HepG2 (cell line): ENCODE results near the gene TCFL5. TPM values are rescaled to one million over a fixed set of nuclear protein-coding genes. Genes with fewer than 3 reads are reported as not detected.
A peak's percentile ranks its signal among the peaks of the same experiment; 100 is the strongest.

ENCODE experiments used
- ATAC-seq: fragments of 200-7000 bp; cut with Tn5 transposase; 3 replicates; pipeline ENCODE4 v1.9.1; 2020; ENCODE audit warnings: mild to moderate bottlenecking, moderate library complexity
- BruUV-seq: library from RNA; stranded (reverse); fragments of 400-500 nt; replicated peaks from 2 replicates; lab custom pipeline; 2021; lab: Mats Ljungman, UMichigan
- CTCF ChIA-PET: fragments of 300-600 bp; formaldehyde crosslinking; extraction: SDS; loops from one replicate; lab custom pipeline; 2021; ENCODE audit warnings: low total read pairs, inconsistent platforms, low intra/inter-chr PET ratio; lab: Yijun Ruan, JAX
- POLR2A ChIA-PET: fragments of 350-600 bp; sonication (Branson Sonifier 250); formaldehyde crosslinking; loops from one replicate; lab custom pipeline; 2020; ENCODE audit warnings: antibody characterized with exemption, inconsistent platforms; lab: Yijun Ruan, JAX
- DNase-seq: peaks from one replicate; pipeline ENCODE4 v3.0.0-alpha.2; 2015; ENCODE audit warnings: low spot score
- FAIRE-seq: peaks from 3 replicates; lab custom pipeline; 2011; peaks lifted over from hg19 to GRCh38; lab: Jason Lieb, UNC
- H2AFZ ChIP-seq: one replicate; pipeline ENCODE4 v1.6.1; 2011; ENCODE audit warnings: low read length, inconsistent platforms
- H3K27ac ChIP-seq: fragments of 300-600 bp; 3 replicates; pipeline ENCODE4 v1.8.0; 2011; ENCODE audit warnings: mixed run types, mild to moderate bottlenecking, mixed read lengths, low read length, inconsistent platforms; ENCODE audit not compliant: insufficient read depth; ENCODE audit errors: extremely low read length
- H3K27me3 ChIP-seq, 2 experiments: fragments of 200-600 bp in 1 of 2; 2 replicates in 1 of 2; 3 replicates in 1 of 2; pipeline versions ENCODE4 v1.6.0 to v1.8.0; 2011; ENCODE audit warnings: low read length in 2 of 2, mild to moderate bottlenecking in 2 of 2, moderate library complexity in 2 of 2, inconsistent platforms in 1 of 2; ENCODE audit not compliant: insufficient read depth in 2 of 2, control insufficient read depth in 1 of 2
- H3K36me3 ChIP-seq, 2 experiments: fragments of 200-600 bp in 1 of 2; replicated peaks in 1 of 2; 2 replicates in 1 of 2; 3 replicates in 1 of 2; pipeline versions ENCODE4 v1.5.1 to v1.8.0; 2011; ENCODE audit warnings: low read length in 2 of 2, inconsistent platforms in 1 of 2; ENCODE audit not compliant: insufficient read depth in 2 of 2, control insufficient read depth in 1 of 2
- H3K4me1 ChIP-seq: 2 replicates; pipeline ENCODE4 v1.5.1; 2012; ENCODE audit warnings: low read length, inconsistent platforms; ENCODE audit not compliant: insufficient read depth
- H3K4me2 ChIP-seq: 2 replicates; pipeline ENCODE4 v1.6.0; 2011; ENCODE audit warnings: low read depth, low read length, inconsistent platforms
- H3K4me3 ChIP-seq, 3 experiments: fragments of 200-600 bp in 1 of 3; sonication (generic), shearing (Covaris generic) in 1 of 3; replicated peaks in 1 of 3; 2 replicates each; pipeline ENCODE4 v1.5.1; 2011 to 2016; ENCODE audit warnings: low read length in 3 of 3, inconsistent platforms in 2 of 3, low read depth in 2 of 3, mild to moderate bottlenecking in 2 of 3, control low read depth in 1 of 3, mixed read lengths in 1 of 3; ENCODE audit not compliant: insufficient read depth in 1 of 3
- H3K79me2 ChIP-seq: one replicate; pipeline ENCODE4 v1.6.1; 2011; ENCODE audit warnings: low read length, inconsistent platforms; ENCODE audit not compliant: insufficient read depth
- H3K9ac ChIP-seq: 2 replicates; pipeline ENCODE4 v1.6.0; 2011; ENCODE audit warnings: mild to moderate bottlenecking, low read depth, low read length, inconsistent platforms; ENCODE audit not compliant: insufficient read depth
- H3K9me3 ChIP-seq: 2 replicates; pipeline ENCODE4 v1.5.1; 2012; ENCODE audit warnings: mild to moderate bottlenecking, low read length
- H4K20me1 ChIP-seq: 2 replicates; pipeline ENCODE4 v1.6.0; 2011; ENCODE audit warnings: inconsistent platforms, mild to moderate bottlenecking, low read length, moderate library complexity; ENCODE audit not compliant: insufficient read depth
- ATF4 ChIP-seq, 2 experiments: fragments of 450-650 bp in 1 of 2; sonication (generic) in 1 of 2; formaldehyde crosslinking; IDR thresholded peaks; 2 replicates each; pipeline versions ENCODE4 v1.5.0 to v1.8.0; 2020 to 2022; ENCODE audit warnings: mild to moderate bottlenecking in 1 of 2, missing genetic modification reagents in 1 of 2
- BHLHE40 ChIP-seq: IDR thresholded peaks from 2 replicates; pipeline ENCODE4 v1.6.1; 2011; ENCODE audit warnings: low read length, improper control_type of control experiment
- BORCS8-MEF2B ChIP-seq: sonication (generic); formaldehyde crosslinking; IDR thresholded peaks from 2 replicates; pipeline ENCODE4 v1.8.0; 2022; ENCODE audit warnings: mild to moderate bottlenecking, missing genetic modification reagents
- CAMTA2 ChIP-seq: sonication (generic); formaldehyde crosslinking; IDR thresholded peaks from 2 replicates; pipeline ENCODE4 v1.4.0; 2020; ENCODE audit warnings: mild to moderate bottlenecking, missing genetic modification reagents, borderline replicate concordance
- DMAP1 ChIP-seq: IDR thresholded peaks from 2 replicates; pipeline ENCODE4 v1.6.1; 2016
- HMG20B ChIP-seq: conservative IDR thresholded peaks from 2 replicates; pipeline ENCODE4 v1.6.1; 2016; ENCODE audit warnings: missing genetic modification reagents, missing compliant biosample characterization
- NFIC ChIP-seq: IDR thresholded peaks from 2 replicates; pipeline ENCODE4 v1.6.1; 2012; ENCODE audit warnings: mild to moderate bottlenecking, low read length, inconsistent platforms
- SPEN ChIP-seq: sonication (generic); formaldehyde crosslinking; IDR thresholded peaks from 2 replicates; pipeline ENCODE4 v1.5.1; 2020; ENCODE audit warnings: low read depth, mild to moderate bottlenecking, missing genetic modification reagents
- ZFP37 ChIP-seq: sonication (generic); formaldehyde crosslinking; IDR thresholded peaks from 2 replicates; pipeline ENCODE4 v1.4.0; 2020; ENCODE audit warnings: missing genetic modification reagents, borderline replicate concordance
- ZFP90 ChIP-seq: sonication (generic); formaldehyde crosslinking; IDR thresholded peaks from 2 replicates; pipeline ENCODE4 v1.8.0; 2022; ENCODE audit warnings: missing genetic modification reagents, mild to moderate bottlenecking, inconsistent platforms, borderline replicate concordance
- ZNF180 ChIP-seq: sonication (generic); formaldehyde crosslinking; IDR thresholded peaks from 2 replicates; pipeline ENCODE4 v1.4.0; 2020; ENCODE audit warnings: low read depth, missing genetic modification reagents, borderline replicate concordance
- ZNF317 ChIP-seq: sonication (generic); formaldehyde crosslinking; IDR thresholded peaks from 2 replicates; pipeline ENCODE4 v1.5.0; 2020; ENCODE audit warnings: mild to moderate bottlenecking, missing genetic modification reagents
- ZNF512 ChIP-seq: sonication (generic); formaldehyde crosslinking; IDR thresholded peaks from 2 replicates; pipeline ENCODE4 v1.4.0; 2020; ENCODE audit warnings: mild to moderate bottlenecking, missing genetic modification reagents
- ZNF543 ChIP-seq: sonication (generic); formaldehyde crosslinking; IDR thresholded peaks from 2 replicates; pipeline ENCODE4 v1.4.0; 2020; ENCODE audit warnings: mild to moderate bottlenecking, missing genetic modification reagents
- ZNF709 ChIP-seq: sonication (generic); formaldehyde crosslinking; IDR thresholded peaks from 2 replicates; pipeline ENCODE4 v1.5.0; 2020; ENCODE audit warnings: mild to moderate bottlenecking, missing genetic modification reagents
- ZNF749 ChIP-seq: sonication (generic); formaldehyde crosslinking; IDR thresholded peaks from 2 replicates; pipeline ENCODE4 v1.8.0; 2022; ENCODE audit warnings: mild to moderate bottlenecking, missing genetic modification reagents, moderate library complexity, borderline replicate concordance
- ZSCAN29 ChIP-seq: sonication (generic); formaldehyde crosslinking; conservative IDR thresholded peaks from 2 replicates; pipeline ENCODE4 v1.4.0; 2020; ENCODE audit warnings: mild to moderate bottlenecking, missing genetic modification reagents
- WGBS: methylation state at CpG from one replicate; pipeline ENCODE4 v1.1.6; 2017; ENCODE audit warnings: low lambda C conversion rate; 5-methylcytosine and 5-hydroxymethylcytosine counted together
- in situ Hi-C: cut with HindIII; loops from 2 replicates; pipeline ENCODE4 v1.10.0; 2017; ENCODE audit warnings: low pct_unique_long_range_greater_than_20kb; ENCODE audit not compliant: extremely low pct_ligation_motif_present
- intact Hi-C: fragments of 100-400 bp; cut with micrococcal nuclease; formaldehyde crosslinking; loops from one replicate; pipeline ENCODE4 v1.10.0; 2022; ENCODE audit not compliant: unreplicated experiment
- polyA plus RNA-seq, 8 experiments: library from polyadenylated mRNA; depleted of rRNA in 3 of 8; stranded (reverse) in 7 of 8; unstranded in 1 of 8; fragments of >200 nt; fragmentation: Illumina TruSeq in 4 of 8; extraction: Trizol in 4 of 8; gene quantifications; 2 replicates each; pipeline versions ENCODE4 v1.2.1 to v1.2.3, GENCODE V29; 2011 to 2016; ENCODE audit warnings: low read depth in 4 of 8, missing spikeins in 1 of 8, mixed read lengths in 1 of 8; ENCODE audit not compliant: insufficient read depth in 1 of 8
- total RNA-seq, 5 experiments: library from RNA; depleted of rRNA; stranded (reverse); fragments of >200 nt; fragmentation: Illumina TruSeq; extraction: Trizol; gene quantifications; 2 replicates each; pipeline ENCODE4 v1.2.3, GENCODE V29; 2016; ENCODE audit warnings: low read depth in 1 of 5

TCFL5 gene
- total and polyA plus RNA-seq, 2 of the 13 experiments (the other 11 are each of a cell fraction or from before 2014, with no cell fraction given): 14.8 to 20.0 TPM

GRCh38 chr20:62792940-62793756 lies 68.5 kb downstream of the TCFL5 start:
- ATAC-seq (no peak), DNase-seq (no peak), FAIRE-seq (no peak)
- H2AFZ ChIP-seq: no peak overlapping the region
- WGBS: 46% methylated on average over 22 of the region's 22 CpGs
- H3K9me3 ChIP-seq: no peaks in the 10 kb centered on the region
- intact Hi-C loops: loop anchor here (5.0 to 10.0 kb wide), 3 partner anchors 106 to 418 kb away; no protein-coding TSS in a partner anchor
- peaks cover 54% of the 10 kb centered on the region for H3K4me1 ChIP-seq
- H3K27ac ChIP-seq: no peak overlapping the region
- peaks cover 6 to 38% of the 10 kb centered on the region in 2 experiments; a peak in 4 of 5 replicates for H3K27me3 ChIP-seq
- peaks cover 5 to 6% of the 10 kb centered on the region in 2 experiments; a peak in 2 of 5 replicates for H3K36me3 ChIP-seq
- H3K4me3 ChIP-seq: peak overlapping the region in 1 of 3 experiments; percentile 75; a peak in 2 of 6 replicates
- peaks cover 8% of the 10 kb centered on the region for H3K79me2 ChIP-seq
- BruUV-seq: no TSS peak
- H3K9ac ChIP-seq: peak overlapping the region; percentile 68
- H4K20me1 ChIP-seq: peaks cover 5% of the 10 kb centered on the region; the same call in 1 of the 2 replicates
- POLR2A ChIA-PET: interaction anchor here (1.2 to 4.2 kb wide), 11 partner anchors 12 to 381 kb away, joined by 3 to 110 read pairs (median 11); partner anchors contain the start of genes COL9A3, DIDO1 and OGFR
- in situ Hi-C loops: loop anchor here (5.0 to 25.0 kb wide), 3 partner anchors 126 to 281 kb away; no protein-coding TSS in a partner anchor
- H3K4me2 ChIP-seq: peak overlapping the region; percentile 88
- CTCF ChIA-PET: interaction anchor here (3.9 kb wide), 1 partner anchor 125 kb away, joined by 93 read pairs; no protein-coding TSS in a partner anchor
- TF ChIP-seq ATF4 (CRISPR knock-in tag; IDR thresholded peaks at IDR 0.05): no peak
- TF ChIP-seq ZFP90 (CRISPR knock-in tag): no peak
- TF ChIP-seq SPEN: no peak
- TF ChIP-seq BHLHE40: 0 out of 2 replicates have a peak, but pooled peaks have one; percentile 15
- TF ChIP-seq ZSCAN29 (CRISPR knock-in tag): no peak
- TF ChIP-seq ZNF543 (CRISPR knock-in tag): no peak
- 0 out of 2 replicates have a peak, but pooled peaks have one; percentile 22 for TF ChIP-seq DMAP1 (CRISPR knock-in tag)
- peak; percentile 9; the same call in 1 of the 2 replicates for TF ChIP-seq BORCS8-MEF2B
- TF ChIP-seq ZNF512 (CRISPR knock-in tag): 0 out of 2 replicates have a peak, but pooled peaks have one; percentile 13
- peak; percentile 13; the same call in 1 of the 2 replicates for TF ChIP-seq ZNF709 (CRISPR knock-in tag)
- no peak for TF ChIP-seq ZNF317 (CRISPR knock-in tag)
- TF ChIP-seq ZNF749 (CRISPR knock-in tag): 0 out of 2 replicates have a peak, but pooled peaks have one; percentile 23
- TF ChIP-seq ZNF180 (CRISPR knock-in tag): no peak
- no peak for TF ChIP-seq ZFP37 (CRISPR knock-in tag)
- no peak for TF ChIP-seq NFIC
- no peak for TF ChIP-seq CAMTA2 (CRISPR knock-in tag)
- no peak for TF ChIP-seq HMG20B (CRISPR knock-in tag)
